DND-41 (cell line): ENCODE results near the gene OR10J4.

Experiments used
- CTCF ChIP-seq: IDR thresholded peaks from 2 replicates; pipeline ENCODE4 v1.5.1; 2012; ENCODE audit warnings: borderline replicate concordance, low read length, moderate library complexity, mild to moderate bottlenecking; ENCODE audit not compliant: poor library complexity, severe bottlenecking; ENCODE audit errors: extremely low read depth
- EZH2 ChIP-seq: IDR thresholded peaks from 3 replicates; pipeline ENCODE4 v1.6.1; 2012; ENCODE audit warnings: borderline replicate concordance, low read depth, mild to moderate bottlenecking, moderate library complexity, low read length, inconsistent platforms; ENCODE audit not compliant: severe bottlenecking

- no peak for TF ChIP-seq CTCF
- TF ChIP-seq EZH2, result no peak
Measured at GRCh38 chr1:159439422-159439821, 7.4 kb downstream of the OR10J4 start, which contains the start of gene OR10J1.
